Measurements from ENCODE around the gene CCDC28A. TPM values are rescaled to one million over a fixed set of nuclear protein-coding genes. Genes with fewer than 3 reads are reported as not detected.
"Not testable (repeated sequence)": the region's sequence is repeated elsewhere in the genome, so short reads cannot be mapped to it uniquely, and the experiment has no call there.

CCDC28A gene
- total RNA-seq, 1 donor from 2014 or later, result 7.3 TPM

- no peak overlapping the region for H3K27ac Mint-ChIP-seq (ENCODE audit: unreplicated experiment)
- H3K27me3 Mint-ChIP-seq (ENCODE audit: low read depth), result no peaks in the 10 kb centered on the region
- no peaks in the 10 kb centered on the region for H3K36me3 Mint-ChIP-seq (ENCODE audit: low read depth)
- peaks cover 12% of the 10 kb centered on the region for H3K4me1 Mint-ChIP-seq
- no peak for DNase-seq (ENCODE audit: low read depth, low spot score)
- no peaks in the 10 kb centered on the region for H3K9me3 Mint-ChIP-seq
- no peak overlapping the region for H3K4me3 Mint-ChIP-seq
- TF ChIP-seq CTCF (conservative IDR thresholded peaks at IDR 0.05), result no peak
Measured at GRCh38 chr6:138728662-138729061, 44.9 kb upstream of the CCDC28A start.

- not testable (repeated sequence) for H3K4me3 Mint-ChIP-seq; H3K9me3 Mint-ChIP-seq; H3K27ac Mint-ChIP-seq (ENCODE audit: unreplicated experiment); H3K4me1 Mint-ChIP-seq; H3K27me3 Mint-ChIP-seq (ENCODE audit: low read depth); DNase-seq (ENCODE audit: low read depth, low spot score); H3K36me3 Mint-ChIP-seq (ENCODE audit: low read depth)
Measured at GRCh38 chr6:138730037-138730436, 43.5 kb upstream of the CCDC28A start.

GRCh38 chr6:138734585-138734984 is 39.0 kb upstream of the CCDC28A start:
- no peaks in the 10 kb centered on the region for H3K4me1 Mint-ChIP-seq
- peaks cover 3% of the 10 kb centered on the region for H3K9me3 Mint-ChIP-seq
- H3K27me3 Mint-ChIP-seq (ENCODE audit: low read depth), result no peaks in the 10 kb centered on the region
- no peak overlapping the region for H3K27ac Mint-ChIP-seq (ENCODE audit: unreplicated experiment)
- no peak overlapping the region for H3K4me3 Mint-ChIP-seq
- H3K36me3 Mint-ChIP-seq (ENCODE audit: low read depth), result no peaks in the 10 kb centered on the region
- DNase-seq (ENCODE audit: low read depth, low spot score), result no peak
- no peak for TF ChIP-seq CTCF (conservative IDR thresholded peaks at IDR 0.05)

GRCh38 chr6:138736640-138737039 is 36.9 kb upstream of the CCDC28A start:
- no peaks in the 10 kb centered on the region for H3K27me3 Mint-ChIP-seq (ENCODE audit: low read depth)
- no peak for DNase-seq (ENCODE audit: low read depth, low spot score)

GRCh38 chr6:138752017-138752416 is 21.6 kb upstream of the CCDC28A start:
- Mint-ChIP-seq H3K36me3 (ENCODE audit: low read depth) (no peaks in the 10 kb centered on the region), H3K4me3 (no peak overlapping the region), H3K4me1 (peaks cover 11% of the 10 kb centered on the region), H3K9me3 (no peaks in the 10 kb centered on the region), H3K27me3 (ENCODE audit: low read depth) (no peaks in the 10 kb centered on the region), H3K27ac (ENCODE audit: unreplicated experiment) (no peak overlapping the region)
- DNase-seq (ENCODE audit: low read depth, low spot score), result no peak
- peak; percentile 46 for TF ChIP-seq CTCF (conservative IDR thresholded peaks at IDR 0.05)

More at GRCh38 chr6:138736640-138737039, 36.9 kb upstream of the CCDC28A start:
- no peak for TF ChIP-seq CTCF (conservative IDR thresholded peaks at IDR 0.05)
- Mint-ChIP-seq H3K4me3 (no peak overlapping the region), H3K36me3 (ENCODE audit: low read depth) (no peaks in the 10 kb centered on the region), H3K27ac (ENCODE audit: unreplicated experiment) (no peak overlapping the region), H3K9me3 (peaks cover 6% of the 10 kb centered on the region), H3K4me1 (no peaks in the 10 kb centered on the region)

- Mint-ChIP-seq H3K27ac (ENCODE audit: unreplicated experiment) (no peak overlapping the region), H3K36me3 (ENCODE audit: low read depth) (no peaks in the 10 kb centered on the region), H3K9me3 (no peaks in the 10 kb centered on the region), H3K4me1 (no peaks in the 10 kb centered on the region), H3K27me3 (ENCODE audit: low read depth) (no peaks in the 10 kb centered on the region), H3K4me3 (no peak overlapping the region)
- TF ChIP-seq CTCF (conservative IDR thresholded peaks at IDR 0.05), result no peak
- no peak for DNase-seq (ENCODE audit: low read depth, low spot score)
Measured at GRCh38 chr6:138757136-138757535, 16.4 kb upstream of the CCDC28A start.

Measured in neural crest cell (in vitro differentiated cells).